Hepatocyte (in vitro differentiated cells): ENCODE data around the gene DNAJC5G.

Experiments
- CTCF ChIP-seq: fragments of 200-600 bp; sonication (generic); IDR thresholded peaks from 2 replicates; pipeline ENCODE4 v1.5.1; 2016; ENCODE audit warnings: antibody characterized with exemption, mild to moderate bottlenecking; ENCODE audit not compliant: poor library complexity
- EZH2 ChIP-seq: fragments of 200-600 bp; sonication (generic); IDR thresholded peaks from 2 replicates; pipeline ENCODE4 v1.6.1; 2016; ENCODE audit warnings: antibody characterized with exemption, mild to moderate bottlenecking, borderline replicate concordance

GRCh38 chr2:27323596-27324285, 48.5 kb downstream of the DNAJC5G start:
- TF ChIP-seq CTCF (no peak), EZH2 (no peak)
